Osteocyte (in vitro differentiated cells): ENCODE measurements around the gene CASQ1. TPM values are rescaled to one million over a fixed set of nuclear protein-coding genes. Genes with fewer than 3 reads are reported as not detected.

Experiments
- DNase-seq: peaks from one replicate; pipeline ENCODE4 v3.0.0; 2021; ENCODE audit warnings: mixed read lengths; ENCODE audit not compliant: unreplicated experiment; ENCODE audit errors: extremely low spot score
- H3K27ac Mint-ChIP-seq: one replicate; pipeline ENCODE4 v1.8.0; 2021; ENCODE audit warnings: mild to moderate bottlenecking, mixed read lengths; ENCODE audit not compliant: unreplicated experiment
- H3K27me3 Mint-ChIP-seq: one replicate; pipeline ENCODE4 v1.8.0; 2021; ENCODE audit warnings: mixed read lengths; ENCODE audit not compliant: unreplicated experiment
- H3K36me3 Mint-ChIP-seq: one replicate; pipeline ENCODE4 v1.8.0; 2021; ENCODE audit warnings: mixed read lengths; ENCODE audit not compliant: unreplicated experiment
- H3K4me1 Mint-ChIP-seq: one replicate; pipeline ENCODE4 v1.8.0; 2021; ENCODE audit warnings: mixed read lengths; ENCODE audit not compliant: unreplicated experiment
- H3K4me3 Mint-ChIP-seq: one replicate; pipeline ENCODE4 v1.8.0; 2021; ENCODE audit warnings: mild to moderate bottlenecking, moderate library complexity, mixed read lengths; ENCODE audit not compliant: unreplicated experiment
- H3K9me3 Mint-ChIP-seq: one replicate; pipeline ENCODE4 v1.8.0; 2021; ENCODE audit warnings: mixed read lengths; ENCODE audit not compliant: unreplicated experiment
- total RNA-seq: library from RNA; stranded (reverse); gene quantifications from 2 replicates; pipeline ENCODE4 v1.2.1, GENCODE V29; 2021
- TF ChIP-seq, protein P1 (sequence below): fragments of 200-600 bp; sonication (generic); IDR thresholded peaks from 2 replicates; pipeline ENCODE4 v1.5.0; 2021; ENCODE audit warnings: antibody characterized with exemption, mild to moderate bottlenecking, moderate library complexity

The CASQ1 gene
- total RNA-seq, 1 donor from 2014 or later, result not detected

- H3K4me1 Mint-ChIP-seq, result no peaks in the 10 kb centered on the region
- DNase-seq, result no peak
- no peak overlapping the region for H3K4me3 Mint-ChIP-seq
- no peak overlapping the region for H3K27ac Mint-ChIP-seq
- TF ChIP-seq, protein P1, sequence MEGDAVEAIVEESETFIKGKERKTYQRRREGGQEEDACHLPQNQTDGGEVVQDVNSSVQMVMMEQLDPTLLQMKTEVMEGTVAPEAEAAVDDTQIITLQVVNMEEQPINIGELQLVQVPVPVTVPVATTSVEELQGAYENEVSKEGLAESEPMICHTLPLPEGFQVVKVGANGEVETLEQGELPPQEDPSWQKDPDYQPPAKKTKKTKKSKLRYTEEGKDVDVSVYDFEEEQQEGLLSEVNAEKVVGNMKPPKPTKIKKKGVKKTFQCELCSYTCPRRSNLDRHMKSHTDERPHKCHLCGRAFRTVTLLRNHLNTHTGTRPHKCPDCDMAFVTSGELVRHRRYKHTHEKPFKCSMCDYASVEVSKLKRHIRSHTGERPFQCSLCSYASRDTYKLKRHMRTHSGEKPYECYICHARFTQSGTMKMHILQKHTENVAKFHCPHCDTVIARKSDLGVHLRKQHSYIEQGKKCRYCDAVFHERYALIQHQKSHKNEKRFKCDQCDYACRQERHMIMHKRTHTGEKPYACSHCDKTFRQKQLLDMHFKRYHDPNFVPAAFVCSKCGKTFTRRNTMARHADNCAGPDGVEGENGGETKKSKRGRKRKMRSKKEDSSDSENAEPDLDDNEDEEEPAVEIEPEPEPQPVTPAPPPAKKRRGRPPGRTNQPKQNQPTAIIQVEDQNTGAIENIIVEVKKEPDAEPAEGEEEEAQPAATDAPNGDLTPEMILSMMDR, result no peak
- peaks cover 45% of the 10 kb centered on the region for H3K36me3 Mint-ChIP-seq
- H3K9me3 Mint-ChIP-seq, result no peaks in the 10 kb centered on the region
- H3K27me3 Mint-ChIP-seq, result no peaks in the 10 kb centered on the region
These were observed 38.1 kb downstream of the CASQ1 start for GRCh38 chr1:160228431-160228830.

DNA sequence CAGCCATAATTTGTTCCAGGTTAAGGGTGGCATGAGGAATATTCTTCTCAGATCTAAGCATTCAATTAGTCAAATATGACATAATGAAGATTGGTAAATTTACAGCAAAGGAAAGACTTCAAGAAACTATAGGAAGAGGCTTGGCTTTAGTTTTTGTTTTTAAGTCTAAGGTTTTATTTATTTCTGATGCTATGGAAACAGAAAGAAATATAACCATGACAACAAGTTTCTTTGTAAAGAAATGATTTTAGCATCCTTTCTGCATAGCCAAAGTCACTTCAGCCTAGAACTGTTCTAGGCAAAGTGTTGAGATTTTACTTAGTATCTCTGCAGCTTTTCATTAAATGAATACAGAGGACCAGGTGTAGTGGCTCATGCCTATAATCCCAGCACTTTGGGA is 42.5 kb downstream of the CASQ1 start:
- no peak for DNase-seq
- H3K36me3 Mint-ChIP-seq, result peaks cover 30% of the 10 kb centered on the region
- TF ChIP-seq, protein P1, result no peak
- H3K27me3 Mint-ChIP-seq, result no peaks in the 10 kb centered on the region
- H3K4me3 Mint-ChIP-seq, result no peak overlapping the region
- H3K27ac Mint-ChIP-seq, result peak overlapping the region; percentile 17
- H3K9me3 Mint-ChIP-seq, result no peaks in the 10 kb centered on the region
- H3K4me1 Mint-ChIP-seq, result no peaks in the 10 kb centered on the region

- DNase-seq, result no peak
- Mint-ChIP-seq H3K4me1 (no peaks in the 10 kb centered on the region), H3K9me3 (no peaks in the 10 kb centered on the region), H3K4me3 (no peak overlapping the region), H3K27ac (no peak overlapping the region), H3K27me3 (no peaks in the 10 kb centered on the region), H3K36me3 (peaks cover 27% of the 10 kb centered on the region)
- TF ChIP-seq, protein P1, result no peak
These were observed 46.4 kb downstream of the CASQ1 start for GRCh38 chr1:160236806-160237205.

GRCh38 chr1:160237558-160237957 is 47.2 kb downstream of the CASQ1 start:
- no peaks in the 10 kb centered on the region for H3K4me1 Mint-ChIP-seq
- peaks cover 27% of the 10 kb centered on the region for H3K36me3 Mint-ChIP-seq
- TF ChIP-seq, protein P1, result no peak

DNA sequence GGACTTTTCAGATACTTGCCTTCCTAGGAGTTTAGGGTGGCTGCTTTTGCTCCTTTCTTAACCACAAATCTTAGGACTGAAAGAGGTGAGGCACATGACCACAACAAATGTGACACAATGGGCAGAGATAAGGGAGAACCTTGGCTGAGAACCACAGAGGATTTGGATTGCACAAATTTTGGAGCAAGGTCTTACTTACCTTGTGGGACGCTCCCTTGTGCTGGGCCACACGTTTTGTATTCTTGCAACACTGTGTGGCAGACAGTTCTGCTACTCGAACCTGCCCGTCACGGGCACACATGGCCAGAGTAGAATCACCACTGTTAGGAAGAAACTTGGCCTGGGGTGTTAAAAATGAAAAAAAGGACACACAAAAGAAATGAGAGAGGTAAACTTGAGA is 48.0 kb downstream of the CASQ1 start:
- H3K27ac Mint-ChIP-seq, result no peak overlapping the region
- H3K4me1 Mint-ChIP-seq, result no peaks in the 10 kb centered on the region
- DNase-seq, result no peak
- H3K27me3 Mint-ChIP-seq, result no peaks in the 10 kb centered on the region
- TF ChIP-seq, protein P1, result no peak
- no peaks in the 10 kb centered on the region for H3K9me3 Mint-ChIP-seq
- no peak overlapping the region for H3K4me3 Mint-ChIP-seq
- H3K36me3 Mint-ChIP-seq, result peaks cover 25% of the 10 kb centered on the region

More at GRCh38 chr1:160237558-160237957, 47.2 kb downstream of the CASQ1 start:
- H3K9me3 Mint-ChIP-seq, result no peaks in the 10 kb centered on the region
- no peaks in the 10 kb centered on the region for H3K27me3 Mint-ChIP-seq
- no peak for DNase-seq
- H3K27ac Mint-ChIP-seq, result no peak overlapping the region
- H3K4me3 Mint-ChIP-seq, result no peak overlapping the region
